Right lobe of liver (tissue), 4 donors: Measurements from ENCODE around the gene RMND1.

ENCODE experiments used
- POLR2A ChIP-seq: fragments of 450-650 bp; IDR thresholded peaks from one replicate; pipeline ENCODE4 v1.6.1; 2017; ENCODE audit warnings: antibody characterized with exemption, mild to moderate bottlenecking
- TF ChIP-seq, protein P1 (sequence below), 4 donors: fragments of 200-600 bp in 3 of 4; fragments of 450-650 bp in 1 of 4; IDR thresholded peaks; one replicate each; pipeline versions ENCODE4 v1.5.1 to v1.8.0; 2016 to 2022; ENCODE audit warnings: antibody characterized with exemption in 4 of 4, mild to moderate bottlenecking in 2 of 4
- donor health status: DM: no; HTN: no; CAD: no.
- donor health status: DM: no; HTN: no; CAD: no.
- donor health status: DM: no; HTN: yes; CAD: no.

DNA sequence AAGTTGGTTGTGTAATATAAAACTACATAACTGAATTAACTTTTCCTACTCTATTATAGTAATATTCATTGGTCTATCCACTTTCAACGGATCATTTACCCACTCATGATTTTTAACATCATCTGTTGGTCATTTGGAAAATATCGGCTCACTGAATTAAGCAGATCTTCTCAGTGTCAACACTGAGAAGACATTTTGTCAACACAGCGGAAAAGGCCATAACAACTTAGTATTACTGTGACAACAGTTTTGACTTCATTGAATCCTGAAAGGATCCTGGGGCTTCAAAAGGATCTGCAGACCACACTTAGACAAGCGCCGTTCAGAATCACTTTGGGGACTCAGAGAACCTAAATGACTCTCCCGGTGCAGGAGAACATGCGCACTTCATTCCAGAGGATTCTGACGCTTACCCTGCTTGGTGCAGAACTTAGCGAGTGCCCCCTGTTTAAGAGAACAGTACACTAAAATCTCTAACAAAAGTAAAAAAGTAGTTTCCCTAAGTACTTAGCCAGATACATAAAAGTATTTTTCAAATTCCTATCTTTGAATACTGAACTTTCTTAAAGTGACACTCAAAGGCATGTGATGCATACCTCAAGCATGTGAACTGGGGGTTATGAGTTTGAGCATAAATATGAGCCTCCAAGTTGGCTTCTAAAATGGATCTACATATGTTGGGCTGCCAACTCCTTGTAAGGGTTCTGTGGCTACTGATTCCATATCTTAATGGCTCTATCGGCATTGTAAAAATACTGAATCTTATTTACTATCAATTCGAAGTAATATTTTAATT is 64.6 kb downstream of the RMND1 start:
- TF ChIP-seq, protein P1, sequence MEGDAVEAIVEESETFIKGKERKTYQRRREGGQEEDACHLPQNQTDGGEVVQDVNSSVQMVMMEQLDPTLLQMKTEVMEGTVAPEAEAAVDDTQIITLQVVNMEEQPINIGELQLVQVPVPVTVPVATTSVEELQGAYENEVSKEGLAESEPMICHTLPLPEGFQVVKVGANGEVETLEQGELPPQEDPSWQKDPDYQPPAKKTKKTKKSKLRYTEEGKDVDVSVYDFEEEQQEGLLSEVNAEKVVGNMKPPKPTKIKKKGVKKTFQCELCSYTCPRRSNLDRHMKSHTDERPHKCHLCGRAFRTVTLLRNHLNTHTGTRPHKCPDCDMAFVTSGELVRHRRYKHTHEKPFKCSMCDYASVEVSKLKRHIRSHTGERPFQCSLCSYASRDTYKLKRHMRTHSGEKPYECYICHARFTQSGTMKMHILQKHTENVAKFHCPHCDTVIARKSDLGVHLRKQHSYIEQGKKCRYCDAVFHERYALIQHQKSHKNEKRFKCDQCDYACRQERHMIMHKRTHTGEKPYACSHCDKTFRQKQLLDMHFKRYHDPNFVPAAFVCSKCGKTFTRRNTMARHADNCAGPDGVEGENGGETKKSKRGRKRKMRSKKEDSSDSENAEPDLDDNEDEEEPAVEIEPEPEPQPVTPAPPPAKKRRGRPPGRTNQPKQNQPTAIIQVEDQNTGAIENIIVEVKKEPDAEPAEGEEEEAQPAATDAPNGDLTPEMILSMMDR (IDR thresholded peaks at IDR 0.05): no peak
- TF ChIP-seq POLR2A: no peak
